Measurements from ENCODE around the gene CHST9.

GRCh38 chr18:27014841-27015240 lies 170.3 kb downstream of the CHST9 start:
- TF ChIP-seq CTCF (IDR thresholded peaks at IDR 0.05; ENCODE audit: borderline replicate concordance, extremely low read depth, low read length, poor library complexity, severe bottlenecking) (no peak), EZH2 (IDR thresholded peaks at IDR 0.05; ENCODE audit: borderline replicate concordance, low read depth, low read length, severe bottlenecking) (no peak)

All from DND-41 (cell line).